ENCODE results near the gene SCAF8. TPM values are rescaled to one million over a fixed set of nuclear protein-coding genes. Genes with fewer than 3 reads are reported as not detected.
"Not testable (repeated sequence)": the region's sequence is repeated elsewhere in the genome, so short reads cannot be mapped to it uniquely, and the experiment has no call there.

Gene SCAF8
- total RNA-seq, 2 donors from 2014 or later, result 25.9 to 29.9 TPM

DNA sequence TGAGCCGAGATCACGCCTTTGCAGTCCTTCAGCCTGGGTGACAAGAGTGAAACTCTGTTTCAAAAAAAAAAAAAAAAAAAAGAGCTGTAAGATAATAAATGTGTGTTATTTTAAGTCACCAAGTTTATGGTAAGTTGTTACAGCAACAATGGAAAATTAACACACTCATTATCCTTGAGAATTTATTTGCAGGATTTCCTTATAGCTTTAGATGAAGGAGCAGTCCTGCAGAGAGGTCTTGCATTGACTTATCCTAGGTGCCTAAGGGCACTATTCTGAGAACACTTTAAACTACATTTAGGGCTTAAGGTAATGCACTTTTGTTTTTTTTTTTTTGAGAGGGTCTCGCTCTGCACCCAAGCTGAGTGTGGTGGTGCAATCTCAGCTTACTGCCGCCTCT is 13.8 kb upstream of the SCAF8 start:
- Mint-ChIP-seq H3K36me3 (ENCODE audit: low read depth) (no peaks in the 10 kb centered on the region), H3K27me3 (peaks cover 11% of the 10 kb centered on the region), H3K9me3 (peaks cover 4% of the 10 kb centered on the region), H3K4me3 (no peak overlapping the region), H3K27ac (no peak overlapping the region), H3K4me1 (no peaks in the 10 kb centered on the region)
- no peak for ATAC-seq (replicated peaks)

DNA sequence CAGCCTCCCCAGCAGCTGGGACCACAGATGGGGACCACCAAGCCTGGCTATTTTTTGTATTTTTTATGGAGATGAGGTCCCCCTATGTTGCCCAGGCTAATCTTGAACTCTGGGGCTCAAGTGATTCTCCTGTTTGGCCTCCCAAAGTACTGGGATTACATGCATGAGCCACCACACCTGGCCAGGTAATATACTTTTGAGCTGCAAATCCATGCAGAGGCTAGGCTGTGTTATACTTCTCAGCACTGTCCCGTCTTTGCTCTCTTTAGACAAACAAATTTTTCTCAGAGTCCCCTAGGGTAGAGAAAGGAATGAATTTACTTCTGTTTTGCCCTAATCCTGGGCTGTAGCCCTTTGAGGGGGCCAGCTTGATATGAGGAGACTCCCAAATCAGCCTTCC is 13.4 kb upstream of the SCAF8 start:
- Mint-ChIP-seq H3K36me3 (ENCODE audit: low read depth) (no peaks in the 10 kb centered on the region), H3K9me3 (peaks cover 4% of the 10 kb centered on the region), H3K4me3 (no peak overlapping the region), H3K27ac (no peak overlapping the region), H3K4me1 (no peaks in the 10 kb centered on the region), H3K27me3 (peaks cover 11% of the 10 kb centered on the region)
- no peak for ATAC-seq (replicated peaks)

GRCh38 chr6:154721460-154721859 is 11.8 kb upstream of the SCAF8 start:
- Mint-ChIP-seq H3K27me3 (peaks cover 11% of the 10 kb centered on the region), H3K4me1 (no peaks in the 10 kb centered on the region), H3K36me3 (ENCODE audit: low read depth) (no peaks in the 10 kb centered on the region), H3K27ac (no peak overlapping the region), H3K9me3 (peaks cover 4% of the 10 kb centered on the region), H3K4me3 (no peak overlapping the region)
- ATAC-seq (replicated peaks), result no peak

GRCh38 chr6:154726887-154727286 is 6.3 kb upstream of the SCAF8 start:
- Mint-ChIP-seq H3K4me1 (peaks cover 3% of the 10 kb centered on the region), H3K4me3 (no peak overlapping the region), H3K9me3 (no peaks in the 10 kb centered on the region), H3K27me3 (peaks cover 7% of the 10 kb centered on the region), H3K36me3 (ENCODE audit: low read depth) (no peaks in the 10 kb centered on the region), H3K27ac (no peak overlapping the region)
- no peak for ATAC-seq (replicated peaks)

- H3K27ac Mint-ChIP-seq, result peak overlapping the region; percentile 99
- H3K4me1 Mint-ChIP-seq, result peaks cover 16% of the 10 kb centered on the region
- H3K9me3 Mint-ChIP-seq, result no peaks in the 10 kb centered on the region
- H3K27me3 Mint-ChIP-seq, result no peaks in the 10 kb centered on the region
- H3K36me3 Mint-ChIP-seq (ENCODE audit: low read depth), result peaks cover 19% of the 10 kb centered on the region
- no peak for ATAC-seq (replicated peaks)
- H3K4me3 Mint-ChIP-seq, result peak overlapping the region; percentile 99
These were observed 1.7 kb upstream of the SCAF8 start for GRCh38 chr6:154731296-154732218.

DNA sequence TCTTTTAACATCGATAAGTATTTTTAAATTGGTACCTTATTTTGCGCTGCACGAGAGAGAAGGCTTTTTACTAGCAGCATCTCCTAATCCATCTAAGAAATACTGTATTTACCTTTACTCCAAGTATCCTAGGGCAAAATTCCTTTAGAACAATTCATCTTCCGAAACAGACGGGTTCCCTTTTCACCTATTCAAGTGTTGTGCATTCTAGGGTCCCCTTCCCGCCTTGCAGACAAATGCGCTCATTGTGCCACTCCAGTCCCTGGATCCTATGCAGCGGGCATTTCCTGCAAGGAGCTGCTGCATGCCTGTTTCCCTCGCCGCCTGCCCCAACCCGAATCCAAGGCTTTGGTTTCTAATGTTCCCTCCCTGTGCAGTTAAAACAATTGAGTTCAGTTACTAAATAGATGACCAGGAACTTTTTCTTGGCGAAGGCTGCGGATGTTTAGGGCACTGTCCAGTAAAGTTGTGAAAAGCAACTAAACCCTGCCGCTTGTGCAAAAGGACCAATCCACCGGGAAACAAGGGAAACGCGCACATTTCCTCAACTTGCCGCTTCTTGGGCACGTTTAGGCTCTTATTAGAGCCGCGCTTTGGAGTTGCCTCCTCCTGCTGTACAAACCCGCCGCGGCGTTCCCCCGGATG is 556 bp upstream of the SCAF8 start:
- ATAC-seq (replicated peaks), result no peak
- no peaks in the 10 kb centered on the region for H3K9me3 Mint-ChIP-seq
- H3K36me3 Mint-ChIP-seq (ENCODE audit: low read depth), result peaks cover 28% of the 10 kb centered on the region
- peak overlapping the region; percentile 99 for H3K27ac Mint-ChIP-seq
- peak overlapping the region; percentile 99 for H3K4me3 Mint-ChIP-seq
- H3K4me1 Mint-ChIP-seq, result peaks cover 23% of the 10 kb centered on the region
- H3K27me3 Mint-ChIP-seq, result no peaks in the 10 kb centered on the region

DNA sequence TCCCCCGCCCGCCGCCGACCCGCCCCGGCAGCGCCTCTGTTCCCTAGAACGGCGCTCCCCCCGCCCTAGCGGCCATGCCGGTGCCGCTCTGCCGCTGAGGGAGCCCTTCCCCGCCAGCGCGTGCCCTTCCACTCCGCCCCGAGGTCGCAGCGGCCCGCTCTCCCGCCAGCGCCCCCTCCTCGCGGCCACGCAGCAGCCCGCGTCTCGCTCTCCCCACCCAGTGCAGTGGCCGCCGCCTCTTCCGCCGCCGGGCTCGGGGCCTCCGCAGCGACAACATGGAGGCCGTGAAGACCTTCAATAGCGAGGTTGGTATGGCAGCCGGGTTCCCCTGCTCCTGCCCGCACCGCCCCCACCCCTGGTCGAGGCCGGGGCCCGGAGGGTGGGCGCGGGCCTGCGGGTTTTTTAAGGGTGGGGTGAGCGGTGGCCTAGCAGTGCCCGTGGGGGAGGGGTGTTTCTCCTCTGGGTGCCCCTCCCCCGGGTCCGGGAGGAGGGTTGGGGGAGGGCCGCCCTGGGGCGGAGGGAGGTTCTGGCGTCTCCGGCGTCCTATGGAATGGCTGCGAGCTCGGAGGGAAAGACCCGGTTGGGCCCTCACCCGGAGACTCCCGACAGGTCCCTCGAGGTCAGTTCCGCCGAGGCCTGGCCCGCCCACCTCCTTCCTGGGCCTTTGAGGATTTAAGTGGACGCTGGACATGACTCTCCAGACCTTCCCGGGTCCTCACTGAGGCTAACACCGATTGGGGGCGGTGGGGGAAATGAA is 588 bp downstream of the SCAF8 start:
- Mint-ChIP-seq H3K4me1 (peaks cover 28% of the 10 kb centered on the region), H3K4me3 (peak overlapping the region; percentile 99), H3K9me3 (no peaks in the 10 kb centered on the region), H3K36me3 (ENCODE audit: low read depth) (peaks cover 36% of the 10 kb centered on the region), H3K27ac (peak overlapping the region; percentile 99), H3K27me3 (no peaks in the 10 kb centered on the region)
- peak; percentile 87 for ATAC-seq (replicated peaks)

DNA sequence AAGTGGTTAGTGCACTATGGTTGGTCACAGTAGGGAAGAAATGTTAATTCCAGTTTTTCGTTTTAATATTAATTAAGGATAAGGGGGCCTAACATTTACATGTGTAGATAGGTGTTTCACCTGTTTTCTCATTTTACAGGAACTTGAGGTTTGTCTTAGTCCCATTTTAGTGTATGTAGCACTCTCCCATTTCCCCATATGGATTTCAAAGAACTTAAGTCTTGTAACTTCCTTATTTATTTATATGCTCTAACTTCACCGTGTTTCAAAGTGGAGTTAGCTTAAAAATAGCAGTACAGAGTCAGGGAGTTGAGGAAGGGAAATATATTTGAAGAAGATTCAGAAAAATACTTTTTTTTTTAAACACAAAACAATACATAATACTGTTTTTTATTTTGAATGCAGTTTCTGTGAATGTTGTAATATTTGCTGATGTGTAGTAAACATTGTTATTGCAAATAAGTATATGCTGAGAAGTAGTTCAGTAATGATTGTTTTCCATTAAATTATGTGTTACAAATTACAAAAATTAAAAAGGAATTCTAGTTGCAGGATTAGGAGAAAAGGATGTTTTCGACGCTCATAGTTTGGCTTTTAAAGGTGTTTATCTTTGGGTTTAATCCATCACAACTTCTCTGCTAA is 3.5 kb downstream of the SCAF8 start:
- Mint-ChIP-seq H3K36me3 (ENCODE audit: low read depth) (peaks cover 55% of the 10 kb centered on the region), H3K9me3 (no peaks in the 10 kb centered on the region), H3K4me1 (peaks cover 33% of the 10 kb centered on the region), H3K27me3 (no peaks in the 10 kb centered on the region), H3K27ac (peak overlapping the region; percentile 38), H3K4me3 (peak overlapping the region; percentile 50)
- ATAC-seq (replicated peaks), result no peak

DNA sequence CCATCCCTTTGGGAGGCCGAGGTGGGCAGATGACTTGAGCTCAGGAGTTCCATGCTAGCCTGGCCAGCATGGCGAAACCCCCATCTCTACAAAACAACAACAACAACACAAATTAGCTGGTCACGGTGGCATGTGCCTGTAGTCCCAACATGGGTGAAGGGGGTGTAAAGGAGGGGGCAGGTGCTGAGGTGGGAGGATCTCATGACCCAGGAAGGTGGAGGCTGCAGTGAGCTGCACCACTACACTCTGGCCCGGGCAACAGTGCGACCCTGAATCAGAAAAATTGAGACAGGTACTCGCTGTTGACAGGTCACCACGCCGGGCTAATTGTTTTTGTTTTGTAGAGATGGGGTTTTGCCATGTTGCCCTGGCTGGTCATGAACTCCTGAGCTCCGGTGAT is 4.2 kb downstream of the SCAF8 start:
- Mint-ChIP-seq H3K4me3 (no peak overlapping the region), H3K27me3 (no peaks in the 10 kb centered on the region), H3K27ac (no peak overlapping the region), H3K9me3 (no peaks in the 10 kb centered on the region), H3K4me1 (peaks cover 31% of the 10 kb centered on the region), H3K36me3 (ENCODE audit: low read depth) (peaks cover 62% of the 10 kb centered on the region)
- ATAC-seq (replicated peaks), result no peak

DNA sequence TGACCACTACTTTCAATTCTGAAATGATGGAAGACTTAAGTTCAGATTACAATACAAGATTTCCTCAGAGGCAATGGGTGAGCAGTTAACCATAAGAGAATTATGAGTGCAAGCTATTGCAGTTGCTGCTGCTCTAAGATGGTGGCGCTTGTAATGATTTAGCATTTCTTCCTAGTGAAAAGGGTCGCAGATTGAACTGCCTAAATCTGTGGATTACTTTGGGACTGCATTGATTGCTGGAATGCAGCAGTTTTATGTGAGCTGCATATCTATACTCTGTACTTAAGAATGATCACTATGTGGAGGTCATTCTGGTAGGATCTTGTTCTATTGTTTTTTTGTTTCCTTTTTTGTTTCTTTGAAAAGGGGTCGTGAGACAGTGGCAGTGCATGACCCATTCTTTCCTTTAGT is 5.3 kb downstream of the SCAF8 start:
- Mint-ChIP-seq H3K36me3 (ENCODE audit: low read depth) (peaks cover 70% of the 10 kb centered on the region), H3K27ac (peak overlapping the region; percentile 46), H3K27me3 (no peaks in the 10 kb centered on the region), H3K9me3 (no peaks in the 10 kb centered on the region), H3K4me1 (peaks cover 34% of the 10 kb centered on the region), H3K4me3 (peak overlapping the region; percentile 59)
- peak; percentile 17 for ATAC-seq (replicated peaks)

- no peak for ATAC-seq (replicated peaks)
- no peaks in the 10 kb centered on the region for H3K9me3 Mint-ChIP-seq
- no peak overlapping the region for H3K4me3 Mint-ChIP-seq
- peaks cover 73% of the 10 kb centered on the region for H3K36me3 Mint-ChIP-seq (ENCODE audit: low read depth)
- H3K27me3 Mint-ChIP-seq, result no peaks in the 10 kb centered on the region
- peaks cover 37% of the 10 kb centered on the region for H3K4me1 Mint-ChIP-seq
- H3K27ac Mint-ChIP-seq, result no peak overlapping the region
These were observed 7.4 kb downstream of the SCAF8 start for GRCh38 chr6:154740658-154741057.

GRCh38 chr6:154742891-154743290 is 9.7 kb downstream of the SCAF8 start:
- H3K4me1 Mint-ChIP-seq, result peaks cover 37% of the 10 kb centered on the region
- no peaks in the 10 kb centered on the region for H3K27me3 Mint-ChIP-seq
- no peaks in the 10 kb centered on the region for H3K9me3 Mint-ChIP-seq
- H3K4me3 Mint-ChIP-seq, result no peak overlapping the region
- no peak for ATAC-seq (replicated peaks)
- peaks cover 56% of the 10 kb centered on the region for H3K36me3 Mint-ChIP-seq (ENCODE audit: low read depth)
- H3K27ac Mint-ChIP-seq, result no peak overlapping the region

DNA sequence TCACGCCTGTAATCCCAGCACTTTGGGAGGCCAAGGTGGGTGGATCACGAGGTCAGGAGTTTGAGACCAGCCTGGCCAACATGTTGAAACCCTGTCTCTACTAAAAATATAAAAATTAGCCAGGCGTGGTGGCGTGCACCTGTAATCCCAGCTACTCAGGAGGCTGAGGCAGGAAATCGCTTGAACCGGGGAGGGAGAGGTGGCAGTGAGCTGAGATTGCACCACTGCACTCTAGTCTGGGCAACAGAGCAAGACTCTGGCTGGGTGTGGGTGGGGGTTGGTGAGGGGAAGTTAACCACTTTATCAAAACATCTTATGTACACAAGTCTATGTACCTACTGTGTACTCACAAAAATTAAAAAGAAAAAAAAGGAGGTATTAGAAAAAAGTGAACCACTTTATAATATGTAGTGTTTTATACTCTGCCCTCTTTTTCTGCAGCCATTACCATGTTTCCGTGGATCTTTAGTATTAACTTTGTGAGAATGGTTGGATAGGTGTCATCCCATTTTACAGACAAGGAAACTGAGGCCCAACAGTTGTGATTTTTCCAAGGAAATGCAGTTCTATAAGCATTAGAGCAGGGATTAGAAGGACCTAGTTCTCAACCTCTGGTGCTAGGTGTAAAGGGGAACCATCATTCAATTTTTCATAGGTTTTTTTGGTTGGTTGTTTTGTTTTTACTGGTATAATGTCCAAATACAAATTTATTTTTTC is 11.0 kb downstream of the SCAF8 start:
- H3K27me3 Mint-ChIP-seq; H3K9me3 Mint-ChIP-seq; ATAC-seq (replicated peaks); H3K4me3 Mint-ChIP-seq; H3K27ac Mint-ChIP-seq: not testable (repeated sequence)
- H3K4me1 Mint-ChIP-seq, result peaks cover 34% of the 10 kb centered on the region
- H3K36me3 Mint-ChIP-seq (ENCODE audit: low read depth), result peaks cover 47% of the 10 kb centered on the region

GRCh38 chr6:154745243-154745642 is 12.0 kb downstream of the SCAF8 start:
- H3K27ac Mint-ChIP-seq, result peak overlapping the region; percentile 62
- H3K27me3 Mint-ChIP-seq, result no peaks in the 10 kb centered on the region
- no peak for ATAC-seq (replicated peaks)
- peak overlapping the region; percentile 14 for H3K4me3 Mint-ChIP-seq
- peaks cover 45% of the 10 kb centered on the region for H3K4me1 Mint-ChIP-seq
- peaks cover 41% of the 10 kb centered on the region for H3K36me3 Mint-ChIP-seq (ENCODE audit: low read depth)
- H3K9me3 Mint-ChIP-seq, result no peaks in the 10 kb centered on the region
